GM23248 (cell line): ENCODE measurements around the gene BRD1. TPM values are rescaled to one million over a fixed set of nuclear protein-coding genes. Genes with fewer than 3 reads are reported as not detected.

Experiments
- DNase-seq: peaks from one replicate; pipeline ENCODE4 v3.0.0-alpha.2; 2015
- H2AFZ ChIP-seq: fragments of 200-600 bp; sonication (generic); 2 replicates; pipeline ENCODE4 v1.6.1; 2016; ENCODE audit warnings: antibody characterized with exemption
- H3F3A ChIP-seq: fragments of 200-600 bp; sonication (generic); 2 replicates; pipeline ENCODE4 v1.6.1; 2016; ENCODE audit warnings: mild to moderate bottlenecking, antibody characterized with exemption, mixed run types; ENCODE audit not compliant: insufficient read depth
- H3K27ac ChIP-seq: fragments of 200-600 bp; sonication (generic); 2 replicates; pipeline ENCODE4 v1.5.1; 2016; ENCODE audit warnings: mild to moderate bottlenecking
- H3K27me3 ChIP-seq: fragments of 200-600 bp; sonication (generic); replicated peaks from 2 replicates; pipeline ENCODE4 v1.6.1; 2016; ENCODE audit warnings: mild to moderate bottlenecking; ENCODE audit not compliant: insufficient read depth
- H3K36me3 ChIP-seq: fragments of 200-600 bp; sonication (generic); 2 replicates; pipeline ENCODE4 v1.6.1; 2016; ENCODE audit warnings: low read depth, mild to moderate bottlenecking
- H3K4me1 ChIP-seq: fragments of 200-600 bp; sonication (generic); 2 replicates; pipeline ENCODE4 v1.6.1; 2016; ENCODE audit warnings: mild to moderate bottlenecking; ENCODE audit not compliant: insufficient read depth
- H3K4me2 ChIP-seq: fragments of 200-600 bp; sonication (generic); one replicate; pipeline ENCODE4 v1.6.1; 2016; ENCODE audit warnings: mild to moderate bottlenecking; ENCODE audit not compliant: unreplicated experiment
- H3K4me3 ChIP-seq: fragments of 200-600 bp; sonication (generic); 2 replicates; pipeline ENCODE4 v1.5.1; 2016; ENCODE audit warnings: mild to moderate bottlenecking
- H3K79me2 ChIP-seq: fragments of 200-600 bp; sonication (generic); 2 replicates; pipeline ENCODE4 v1.6.1; 2016; ENCODE audit warnings: mild to moderate bottlenecking; ENCODE audit not compliant: insufficient read depth
- H3K9ac ChIP-seq: fragments of 200-600 bp; sonication (generic); 2 replicates; pipeline ENCODE4 v1.6.1; 2016; ENCODE audit warnings: mild to moderate bottlenecking
- H3K9me2 ChIP-seq: fragments of 200-600 bp; sonication (generic); 2 replicates; pipeline ENCODE4 v1.6.1; 2016; ENCODE audit warnings: mixed run types, mild to moderate bottlenecking, moderate library complexity; ENCODE audit not compliant: insufficient read depth
- H3K9me3 ChIP-seq: fragments of 200-600 bp; sonication (generic); one replicate; pipeline ENCODE4 v1.6.1; 2017; ENCODE audit warnings: low read depth
- H4K20me1 ChIP-seq: fragments of 200-600 bp; sonication (generic); 2 replicates; pipeline ENCODE4 v1.6.0; 2016; ENCODE audit not compliant: insufficient read depth
- EZH2 ChIP-seq: fragments of 200-600 bp; sonication (generic); IDR thresholded peaks from 2 replicates; pipeline ENCODE4 v1.6.1; 2018; ENCODE audit warnings: antibody characterized with exemption, mild to moderate bottlenecking; ENCODE audit not compliant: insufficient read depth, poor library complexity, severe bottlenecking
- EZH2phosphoT487 ChIP-seq: fragments of 200-600 bp; sonication (generic); IDR thresholded peaks from 2 replicates; pipeline ENCODE4 v1.6.1; 2018; ENCODE audit warnings: antibody characterized with exemption, moderate library complexity, mild to moderate bottlenecking, low read depth; ENCODE audit not compliant: insufficient read depth
- WGBS, 2 experiments: methylation state at CpG; one replicate each; pipeline ENCODE4 v1.1.6; 2015 to 2017; ENCODE audit warnings: low lambda C conversion rate in 2 of 2, low coverage in 1 of 2; ENCODE audit errors: missing lambda C conversion rate in 2 of 2; 5-methylcytosine and 5-hydroxymethylcytosine counted together
- in situ Hi-C: fragments of 300-500 bp; cut with MboI; formaldehyde crosslinking; loops from 2 replicates; pipeline ENCODE4 v1.15.0; 2020
- polyA plus RNA-seq: library from polyadenylated mRNA; unstranded; fragments of >200 nt; fragmentation: Nextera tagmentation; extraction: Ambion mirVana; gene quantifications from 2 replicates; pipeline ENCODE4 v1.2.1, GENCODE V29; 2016
- total RNA-seq: library from RNA; depleted of rRNA; stranded (reverse); fragments of >200 nt; shearing (Covaris generic); gene quantifications from 2 replicates; pipeline ENCODE4 v1.2.3, GENCODE V29; 2014

The BRD1 gene
- total and polyA plus RNA-seq, 2 experiments from 2014 or later: 4.5 to 23.1 TPM

DNA sequence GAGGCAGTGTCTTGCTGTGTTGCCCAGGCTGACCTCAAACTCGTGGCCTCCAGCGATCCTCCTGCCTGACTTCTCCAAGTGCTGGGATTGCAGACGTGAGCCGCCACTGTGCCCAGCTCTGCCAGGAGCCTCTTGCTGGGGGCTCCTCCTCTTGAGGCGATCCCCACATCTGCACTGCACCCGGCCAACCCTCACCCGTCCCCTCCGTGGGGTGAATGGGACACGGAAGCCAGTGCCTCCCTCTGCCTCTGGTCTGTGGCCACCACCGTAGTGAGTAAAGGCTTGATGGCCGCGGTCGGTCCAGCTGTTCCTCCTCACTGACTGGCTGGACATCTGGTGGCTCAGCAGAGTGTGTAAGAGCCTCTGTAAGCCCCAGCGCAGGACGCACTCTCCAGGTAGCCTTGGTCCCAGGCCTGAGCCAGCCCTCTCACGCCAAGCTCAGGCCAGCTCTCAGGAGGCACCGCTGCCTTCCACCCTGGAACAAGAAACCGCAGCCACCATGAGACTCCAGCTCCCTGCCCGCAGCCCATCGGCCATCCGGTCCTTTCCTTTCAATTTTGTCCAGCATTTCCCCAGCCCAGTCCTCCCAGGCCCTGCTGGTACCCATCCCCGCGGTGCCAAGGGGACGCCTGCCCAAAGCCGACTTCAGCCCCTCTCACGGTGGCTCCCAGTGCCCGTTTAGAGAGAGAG lies 100.3 kb downstream of the BRD1 start:
- H3K27me3 ChIP-seq: peaks cover 27% of the 10 kb centered on the region
- no peaks in the 10 kb centered on the region for H3K36me3 ChIP-seq
- no peaks in the 10 kb centered on the region for H3K79me2 ChIP-seq
- no peak overlapping the region for H3K9ac ChIP-seq
- H3K9me2 ChIP-seq: no peaks in the 10 kb centered on the region
- TF ChIP-seq EZH2: no peak
- no peak for TF ChIP-seq EZH2phosphoT487
- H3K9me3 ChIP-seq: no peaks in the 10 kb centered on the region
- no peaks in the 10 kb centered on the region for H3F3A ChIP-seq
- H3K27ac ChIP-seq: no peak overlapping the region
- 51 to 55% methylated on average over 27 of the region's 27 CpGs for WGBS, 2 experiments
- no peaks in the 10 kb centered on the region for H3K4me1 ChIP-seq
- no peak for DNase-seq
- H3K4me3 ChIP-seq: no peak overlapping the region
- in situ Hi-C loops: no loop called here
- no peaks in the 10 kb centered on the region for H4K20me1 ChIP-seq
- no peak overlapping the region for H2AFZ ChIP-seq
- no peak overlapping the region for H3K4me2 ChIP-seq

DNA sequence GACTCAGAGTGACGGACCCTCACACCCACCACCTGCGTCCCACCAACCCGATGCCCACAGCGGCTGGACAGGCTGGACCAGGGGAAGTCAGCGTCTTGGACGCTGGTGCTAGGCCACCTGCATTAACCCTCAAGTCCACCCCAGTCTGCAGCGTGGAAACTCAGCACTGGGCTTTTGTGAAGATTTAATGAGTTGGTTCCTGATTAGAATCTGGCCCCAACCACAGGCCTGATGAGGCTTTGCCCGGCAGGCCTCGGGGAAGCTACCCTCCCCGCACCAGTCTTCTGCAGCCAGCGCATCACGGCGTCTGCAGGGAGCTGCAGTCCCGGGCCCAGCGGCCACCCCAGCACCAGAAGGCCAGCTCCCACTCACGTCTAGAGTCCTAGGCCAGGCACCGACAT lies 101.0 kb downstream of the BRD1 start:
- Histone ChIP-seq H3K9me2 (no peaks in the 10 kb centered on the region), H3K36me3 (no peaks in the 10 kb centered on the region), H3K79me2 (no peaks in the 10 kb centered on the region), H3K27me3 (peaks cover 27% of the 10 kb centered on the region), H3K9me3 (no peaks in the 10 kb centered on the region), H3F3A (no peaks in the 10 kb centered on the region), H3K4me2 (no peak overlapping the region), H4K20me1 (no peaks in the 10 kb centered on the region), H3K27ac (no peak overlapping the region), H3K9ac (no peak overlapping the region), H3K4me3 (no peak overlapping the region), H3K4me1 (no peaks in the 10 kb centered on the region), H2AFZ (no peak overlapping the region)
- WGBS, 2 experiments: 27 to 32% methylated on average over 16 to 17 of the region's 17 CpGs
- TF ChIP-seq EZH2 (no peak), EZH2phosphoT487 (no peak)
- in situ Hi-C loops: no loop called here
- no peak for DNase-seq

DNA sequence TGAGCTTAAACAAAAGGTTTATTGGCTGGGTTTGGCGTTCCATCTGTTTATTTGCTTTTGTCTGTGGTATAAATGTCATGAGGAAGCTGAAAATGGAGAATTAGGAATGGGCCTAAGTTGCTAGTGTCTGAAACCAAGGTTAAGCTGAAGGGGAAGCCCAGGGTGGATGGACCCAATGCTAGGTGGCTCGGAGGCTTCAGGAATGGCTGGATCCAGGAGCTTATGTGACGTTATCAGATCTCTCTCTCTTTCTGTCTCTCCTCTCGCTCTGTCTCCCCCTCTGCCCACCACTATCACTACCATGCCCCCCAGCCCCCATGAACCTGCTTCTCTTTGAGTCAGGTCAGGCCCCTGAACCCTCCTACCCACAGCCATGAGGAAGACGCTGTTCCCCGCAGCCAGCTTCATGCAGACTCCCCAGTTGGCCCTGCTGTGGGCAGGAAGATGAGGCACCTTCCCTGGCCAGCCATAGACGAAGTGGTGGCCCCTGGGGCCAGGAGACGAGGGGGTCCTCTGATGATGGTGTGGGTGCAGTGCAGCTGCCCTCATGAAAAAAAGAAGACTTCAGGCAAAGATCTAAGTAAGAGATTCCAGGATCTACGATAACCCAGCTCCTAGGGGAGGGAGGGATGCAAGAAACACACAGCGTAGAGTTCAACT lies 101.5 kb downstream of the BRD1 start:
- Histone ChIP-seq H3K9ac (no peak overlapping the region), H3K27ac (no peak overlapping the region), H2AFZ (no peak overlapping the region), H3F3A (no peaks in the 10 kb centered on the region), H3K4me3 (no peak overlapping the region), H3K4me1 (no peaks in the 10 kb centered on the region), H4K20me1 (no peaks in the 10 kb centered on the region), H3K36me3 (no peaks in the 10 kb centered on the region), H3K9me3 (no peaks in the 10 kb centered on the region), H3K9me2 (no peaks in the 10 kb centered on the region), H3K79me2 (no peaks in the 10 kb centered on the region), H3K27me3 (peaks cover 27% of the 10 kb centered on the region), H3K4me2 (no peak overlapping the region)
- DNase-seq: no peak
- 34 to 36% methylated on average over 10 of the region's 10 CpGs for WGBS, 2 experiments
- in situ Hi-C loops: no loop called here
- TF ChIP-seq EZH2phosphoT487: no peak
- TF ChIP-seq EZH2: no peak

DNA sequence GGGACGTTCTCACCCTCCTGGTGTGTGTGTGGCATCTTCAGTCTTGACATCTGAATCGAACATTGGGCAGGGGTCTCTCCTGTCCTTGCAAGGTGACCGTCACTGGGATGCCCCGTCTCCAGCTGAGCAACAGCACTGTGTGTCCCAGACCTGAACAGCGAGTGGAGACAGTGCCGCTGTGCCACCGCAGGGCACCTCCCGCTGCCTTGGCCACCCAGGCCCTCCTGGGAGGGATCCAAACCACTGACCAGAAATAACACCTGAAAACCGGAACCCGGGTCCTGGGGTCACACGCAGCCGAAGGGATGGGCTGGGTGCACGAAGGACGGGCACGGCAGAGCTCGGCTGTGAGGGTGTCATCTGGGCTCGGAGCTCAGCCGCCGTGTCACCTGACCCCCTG lies 102.2 kb downstream of the BRD1 start:
- Histone ChIP-seq H3K36me3 (no peaks in the 10 kb centered on the region), H3K9ac (no peak overlapping the region), H3K4me1 (no peaks in the 10 kb centered on the region), H3K9me2 (no peaks in the 10 kb centered on the region), H3F3A (no peaks in the 10 kb centered on the region), H3K4me3 (no peak overlapping the region), H3K27ac (no peak overlapping the region), H3K27me3 (peaks cover 27% of the 10 kb centered on the region), H2AFZ (no peak overlapping the region), H3K9me3 (no peaks in the 10 kb centered on the region), H4K20me1 (no peaks in the 10 kb centered on the region), H3K79me2 (no peaks in the 10 kb centered on the region), H3K4me2 (no peak overlapping the region)
- in situ Hi-C loops: no loop called here
- TF ChIP-seq EZH2 (no peak), EZH2phosphoT487 (no peak)
- DNase-seq: no peak
- WGBS, 2 experiments: 62 to 64% methylated on average over 19 of the region's 19 CpGs
